ENCODE data around the gene SCAANT1.

DNA sequence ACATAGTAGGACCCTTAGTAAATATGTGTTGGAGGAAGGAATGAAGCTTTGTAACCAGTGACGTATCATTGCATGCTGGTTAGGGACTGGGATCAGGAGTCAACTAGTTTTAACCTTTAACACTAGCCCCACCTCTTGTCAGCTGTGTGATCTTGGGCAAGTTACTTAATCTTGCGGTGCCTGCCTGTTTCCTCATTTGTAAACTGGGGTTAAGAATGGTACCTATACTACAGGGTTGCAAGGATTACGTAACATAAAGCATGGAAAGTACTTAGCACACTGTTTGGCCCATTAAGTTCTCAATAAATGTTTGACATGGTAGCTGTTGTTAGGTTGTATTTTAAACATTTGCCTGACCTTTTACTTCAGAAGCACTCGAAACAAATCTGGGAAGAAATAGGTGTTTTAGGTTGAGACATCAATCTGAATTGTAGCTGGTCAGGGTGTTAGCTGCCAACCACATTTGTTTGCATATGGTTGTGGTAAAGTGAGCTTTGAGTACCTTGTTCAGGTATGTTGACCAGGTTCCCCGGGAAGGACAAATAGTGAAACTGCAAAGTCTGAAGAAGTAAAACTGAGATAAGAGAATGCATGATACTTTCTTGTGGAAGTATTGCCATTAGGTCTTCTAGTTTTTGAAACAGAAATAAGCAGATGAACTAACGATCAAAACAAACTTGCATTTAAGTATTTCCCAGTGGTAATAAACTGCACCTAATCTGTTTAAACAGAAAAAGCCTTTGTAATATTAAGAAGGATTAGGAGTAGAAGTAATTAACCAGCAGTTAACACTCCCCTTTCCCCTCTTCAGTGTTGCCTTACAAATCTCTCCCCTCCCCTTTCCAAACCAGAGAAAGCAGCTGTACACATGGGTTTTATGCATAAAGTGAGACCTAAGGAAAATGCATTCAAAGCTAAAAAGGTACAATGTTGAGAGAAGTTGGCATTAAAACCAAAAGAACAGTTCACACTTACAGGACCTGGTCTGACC lies 25.8 kb upstream of the SCAANT1 start:
- TF ChIP-seq, protein P1, sequence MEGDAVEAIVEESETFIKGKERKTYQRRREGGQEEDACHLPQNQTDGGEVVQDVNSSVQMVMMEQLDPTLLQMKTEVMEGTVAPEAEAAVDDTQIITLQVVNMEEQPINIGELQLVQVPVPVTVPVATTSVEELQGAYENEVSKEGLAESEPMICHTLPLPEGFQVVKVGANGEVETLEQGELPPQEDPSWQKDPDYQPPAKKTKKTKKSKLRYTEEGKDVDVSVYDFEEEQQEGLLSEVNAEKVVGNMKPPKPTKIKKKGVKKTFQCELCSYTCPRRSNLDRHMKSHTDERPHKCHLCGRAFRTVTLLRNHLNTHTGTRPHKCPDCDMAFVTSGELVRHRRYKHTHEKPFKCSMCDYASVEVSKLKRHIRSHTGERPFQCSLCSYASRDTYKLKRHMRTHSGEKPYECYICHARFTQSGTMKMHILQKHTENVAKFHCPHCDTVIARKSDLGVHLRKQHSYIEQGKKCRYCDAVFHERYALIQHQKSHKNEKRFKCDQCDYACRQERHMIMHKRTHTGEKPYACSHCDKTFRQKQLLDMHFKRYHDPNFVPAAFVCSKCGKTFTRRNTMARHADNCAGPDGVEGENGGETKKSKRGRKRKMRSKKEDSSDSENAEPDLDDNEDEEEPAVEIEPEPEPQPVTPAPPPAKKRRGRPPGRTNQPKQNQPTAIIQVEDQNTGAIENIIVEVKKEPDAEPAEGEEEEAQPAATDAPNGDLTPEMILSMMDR (IDR thresholded peaks at IDR 0.05) = no peak
- TF ChIP-seq POLR2A (IDR thresholded peaks at IDR 0.05) = no peak
